Body of pancreas (tissue), 4 donors: Measurements from ENCODE around the gene RAET1L.

Source experiments
- POLR2A ChIP-seq, 3 donors: fragments of 450-650 bp; IDR thresholded peaks; one replicate each; pipeline ENCODE4 v1.6.1; 2016; ENCODE audit warnings: antibody characterized with exemption in 3 of 3, mild to moderate bottlenecking in 2 of 3
- TF ChIP-seq, protein P1 (sequence below), 7 experiments: fragments of 450-650 bp in 4 of 7; fragments of 200-600 bp in 3 of 7; sonication (generic) in 3 of 7; IDR thresholded peaks; one replicate each; pipeline ENCODE4 v1.5.1; 2016 to 2019; ENCODE audit warnings: antibody characterized with exemption in 7 of 7

DNA sequence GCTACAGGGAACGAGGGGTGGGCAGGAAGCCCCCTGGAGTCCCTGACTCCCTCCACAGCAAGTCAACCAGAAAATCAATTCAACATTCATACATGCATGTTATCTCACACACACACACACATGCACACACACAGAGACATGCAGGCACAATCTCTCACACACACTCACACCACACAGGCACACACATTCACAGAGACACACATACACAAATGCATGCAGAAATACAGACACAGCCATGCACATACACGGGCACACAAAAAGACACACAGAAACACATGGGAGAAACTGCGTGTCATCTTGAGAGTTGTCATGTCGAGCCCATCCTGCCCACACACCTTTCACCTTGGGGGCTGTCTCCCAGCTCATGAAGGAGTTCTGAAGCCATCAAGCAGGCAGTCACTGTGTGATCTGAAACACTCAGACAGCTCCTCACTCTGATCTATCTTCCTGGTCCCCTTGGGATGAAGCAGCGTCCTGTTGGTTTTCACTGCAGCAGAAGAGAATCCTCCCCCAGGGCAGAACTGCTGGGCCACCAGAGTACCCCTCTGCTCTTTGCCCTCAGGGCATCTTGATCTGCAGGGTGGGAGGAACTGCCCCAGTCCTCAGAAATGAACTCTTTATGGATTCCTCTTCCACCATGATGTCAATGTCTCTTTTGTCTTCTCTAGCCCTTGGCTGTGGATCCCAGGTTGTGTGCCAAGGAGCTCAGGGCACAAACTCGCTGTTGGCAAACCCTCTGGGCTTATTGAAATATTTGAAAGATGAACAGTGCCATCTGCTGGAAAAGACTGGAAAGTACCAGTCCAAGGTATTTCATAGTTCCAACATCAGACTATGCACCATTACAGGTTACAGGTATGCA lies 8.8 kb downstream of the RAET1L start:
- TF ChIP-seq, protein P1, sequence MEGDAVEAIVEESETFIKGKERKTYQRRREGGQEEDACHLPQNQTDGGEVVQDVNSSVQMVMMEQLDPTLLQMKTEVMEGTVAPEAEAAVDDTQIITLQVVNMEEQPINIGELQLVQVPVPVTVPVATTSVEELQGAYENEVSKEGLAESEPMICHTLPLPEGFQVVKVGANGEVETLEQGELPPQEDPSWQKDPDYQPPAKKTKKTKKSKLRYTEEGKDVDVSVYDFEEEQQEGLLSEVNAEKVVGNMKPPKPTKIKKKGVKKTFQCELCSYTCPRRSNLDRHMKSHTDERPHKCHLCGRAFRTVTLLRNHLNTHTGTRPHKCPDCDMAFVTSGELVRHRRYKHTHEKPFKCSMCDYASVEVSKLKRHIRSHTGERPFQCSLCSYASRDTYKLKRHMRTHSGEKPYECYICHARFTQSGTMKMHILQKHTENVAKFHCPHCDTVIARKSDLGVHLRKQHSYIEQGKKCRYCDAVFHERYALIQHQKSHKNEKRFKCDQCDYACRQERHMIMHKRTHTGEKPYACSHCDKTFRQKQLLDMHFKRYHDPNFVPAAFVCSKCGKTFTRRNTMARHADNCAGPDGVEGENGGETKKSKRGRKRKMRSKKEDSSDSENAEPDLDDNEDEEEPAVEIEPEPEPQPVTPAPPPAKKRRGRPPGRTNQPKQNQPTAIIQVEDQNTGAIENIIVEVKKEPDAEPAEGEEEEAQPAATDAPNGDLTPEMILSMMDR (IDR thresholded peaks at IDR 0.05), result peak; percentile 43 to 87 (median 78)
- no peak for TF ChIP-seq POLR2A (IDR thresholded peaks at IDR 0.05)
